Measurements from ENCODE around the gene LASP1NB.
A peak's percentile ranks its signal among the peaks of the same experiment; 100 is the strongest.

LASP1NB gene

DNA sequence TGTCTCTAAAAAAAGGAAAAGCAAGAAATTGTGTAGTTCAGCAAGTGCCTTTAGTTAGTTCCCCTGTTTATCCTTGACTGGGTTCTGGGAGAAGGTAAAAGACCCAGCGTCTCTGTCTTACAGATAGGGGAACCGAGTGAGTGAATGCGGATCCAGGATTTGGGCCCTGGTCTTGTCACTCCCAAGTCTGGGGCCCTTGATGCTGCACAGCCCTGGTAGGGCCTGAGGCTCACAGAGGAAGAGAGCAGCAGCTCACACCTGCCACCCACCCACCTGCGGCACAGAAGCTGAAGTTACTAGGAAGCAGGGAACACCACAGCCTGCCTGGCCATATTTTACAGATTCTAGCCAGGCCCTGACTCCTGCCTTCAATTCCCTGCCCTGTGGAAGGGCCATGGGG is 33.3 kb upstream of the LASP1NB start:
- DNase-seq (ENCODE audit: low spot score in 2 of 2) (no peak), ATAC-seq (peak; percentile 36)
- peaks cover 77% of the 10 kb centered on the region for H3K4me1 Mint-ChIP-seq
- H3K4me3 Mint-ChIP-seq, result peak overlapping the region; percentile 40
- H3K27ac Mint-ChIP-seq, result peak overlapping the region; percentile 87
- H3K9me3 Mint-ChIP-seq, result no peaks in the 10 kb centered on the region
- H3K36me3 Mint-ChIP-seq, result peaks cover 97% of the 10 kb centered on the region

DNA sequence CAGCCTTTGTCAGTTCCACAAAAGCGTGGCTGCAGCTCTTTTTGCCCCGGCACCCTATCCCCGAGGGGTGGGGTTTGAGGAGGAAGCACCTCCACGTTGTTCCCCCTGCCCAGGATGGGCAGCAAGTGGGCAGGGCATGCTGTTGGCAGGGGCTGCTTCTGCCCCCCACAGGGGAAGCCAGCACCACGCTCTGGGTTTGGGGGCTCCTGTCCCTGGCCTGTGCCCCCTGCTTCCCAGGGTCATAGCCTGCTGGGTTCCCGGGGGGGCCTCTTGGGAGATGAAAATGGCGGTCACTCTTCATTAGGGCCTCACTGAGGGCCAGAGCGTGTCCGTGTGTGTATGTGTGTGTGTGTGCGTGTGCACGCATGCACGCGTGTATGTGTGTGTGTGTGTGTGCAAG is 32.8 kb upstream of the LASP1NB start:
- ATAC-seq, result no peak
- DNase-seq (ENCODE audit: low spot score in 2 of 2), result no peak
- Mint-ChIP-seq H3K9me3 (no peaks in the 10 kb centered on the region), H3K4me3 (peak overlapping the region; percentile 40), H3K27ac (peak overlapping the region; percentile 87), H3K4me1 (peaks cover 77% of the 10 kb centered on the region), H3K36me3 (peaks cover 97% of the 10 kb centered on the region)

DNA sequence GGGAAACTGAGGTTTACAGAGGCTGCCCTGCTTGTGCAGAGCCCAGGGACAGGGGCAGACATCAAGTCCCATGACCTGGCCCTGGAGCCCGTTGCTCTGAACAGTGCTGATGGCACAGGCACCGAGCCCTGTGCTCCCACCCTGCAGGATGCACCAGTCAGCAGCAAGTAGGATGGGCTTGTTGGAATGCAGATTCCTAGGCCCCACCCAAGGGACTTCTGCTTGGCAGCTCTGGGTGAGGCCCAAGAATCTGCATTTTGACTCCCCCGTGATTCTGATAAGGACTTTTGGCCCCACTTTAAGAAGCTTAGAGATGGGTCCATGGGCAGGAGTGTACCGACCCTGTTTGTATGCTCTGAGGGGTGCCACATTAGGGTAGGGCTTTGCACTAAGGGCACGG is 32.3 kb upstream of the LASP1NB start:
- H3K27ac Mint-ChIP-seq, result no peak overlapping the region
- H3K9me3 Mint-ChIP-seq, result no peaks in the 10 kb centered on the region
- ATAC-seq (peak; percentile 23), DNase-seq (ENCODE audit: low spot score in 2 of 2) (no peak)
- peaks cover 81% of the 10 kb centered on the region for H3K4me1 Mint-ChIP-seq
- H3K36me3 Mint-ChIP-seq, result peaks cover 97% of the 10 kb centered on the region
- peak overlapping the region; percentile 40 for H3K4me3 Mint-ChIP-seq

DNA sequence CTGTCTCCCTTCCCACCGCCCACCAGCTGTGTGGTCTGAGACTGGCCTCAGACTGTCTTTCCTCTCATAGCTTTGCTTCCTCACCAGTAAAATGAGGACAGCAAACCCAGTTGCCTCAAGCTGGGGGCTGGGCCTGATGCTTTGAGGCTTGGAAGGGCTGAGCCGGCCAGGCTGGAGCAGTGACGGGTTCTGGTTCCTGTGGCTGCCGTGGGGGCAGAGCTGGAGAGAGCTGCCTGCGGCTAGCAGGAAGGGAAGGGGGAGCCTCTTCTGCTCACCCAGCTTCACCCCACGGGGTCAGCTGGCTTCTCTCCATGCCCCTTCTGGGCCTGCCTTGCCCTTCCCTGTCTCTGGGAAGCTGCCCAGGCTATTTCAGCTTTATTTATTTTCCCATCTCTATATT is 31.8 kb upstream of the LASP1NB start:
- peak; percentile 32 to 77 for DNase-seq (ENCODE audit: low spot score in 2 of 2)
- peak; percentile 81 for ATAC-seq
- Mint-ChIP-seq H3K4me3 (peak overlapping the region; percentile 40), H3K4me1 (peaks cover 81% of the 10 kb centered on the region), H3K36me3 (peaks cover 97% of the 10 kb centered on the region), H3K9me3 (no peaks in the 10 kb centered on the region), H3K27ac (peak overlapping the region; percentile 90)

DNA sequence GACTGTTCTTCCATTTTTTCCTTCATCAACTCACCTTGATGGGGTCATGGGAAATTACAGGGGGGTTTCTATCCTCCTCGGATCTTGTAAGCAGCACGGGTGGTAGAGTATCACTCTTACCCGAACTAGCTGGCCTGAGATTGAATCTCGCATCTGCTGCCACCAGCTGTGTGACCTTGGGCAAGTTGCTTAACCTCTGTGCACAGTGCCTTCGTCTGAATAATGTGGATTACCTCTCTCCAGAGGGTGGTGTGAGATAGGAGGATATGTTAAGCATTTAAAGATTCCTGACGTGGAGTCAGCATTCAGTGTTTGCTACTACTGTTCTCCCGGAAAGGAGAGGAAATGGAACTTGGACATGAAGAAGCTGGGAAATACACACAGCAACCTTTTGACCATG is 31.1 kb upstream of the LASP1NB start:
- ATAC-seq (no peak), DNase-seq (ENCODE audit: low spot score in 2 of 2) (no peak)
- Mint-ChIP-seq H3K9me3 (no peaks in the 10 kb centered on the region), H3K36me3 (peaks cover 97% of the 10 kb centered on the region), H3K27ac (peak overlapping the region; percentile 90), H3K4me1 (peaks cover 81% of the 10 kb centered on the region), H3K4me3 (peak overlapping the region; percentile 40)

DNA sequence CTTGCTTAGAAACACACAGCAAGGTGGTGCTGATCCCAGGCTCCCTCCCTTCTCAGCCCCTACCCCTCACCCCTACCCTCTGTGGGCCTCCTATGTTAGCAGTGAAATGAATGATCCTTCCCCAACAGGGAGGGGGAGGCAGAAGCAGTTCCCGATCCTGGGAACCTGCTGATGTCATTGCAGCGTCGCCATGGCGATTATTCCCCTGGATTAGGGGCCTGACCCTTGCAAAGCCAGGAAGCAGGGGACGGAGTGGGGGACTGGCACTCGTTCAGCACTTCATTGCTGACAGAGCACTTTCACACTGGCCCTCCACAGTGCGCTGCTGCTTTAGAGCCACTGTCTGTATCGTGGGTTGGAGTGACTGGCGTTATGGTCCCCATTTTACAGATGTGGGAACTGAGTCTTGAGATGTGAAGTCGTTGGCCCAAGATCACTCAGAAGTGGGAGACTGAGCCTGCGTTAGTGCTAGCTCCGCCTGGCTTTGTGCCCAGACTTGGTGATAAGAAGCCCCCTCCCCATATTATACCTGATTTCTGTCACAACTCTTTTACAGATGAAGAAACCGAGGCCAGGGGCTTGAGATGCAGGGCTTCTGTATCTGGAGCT is 29.0 kb upstream of the LASP1NB start:
- H3K36me3 Mint-ChIP-seq, result peaks cover 95% of the 10 kb centered on the region

DNA sequence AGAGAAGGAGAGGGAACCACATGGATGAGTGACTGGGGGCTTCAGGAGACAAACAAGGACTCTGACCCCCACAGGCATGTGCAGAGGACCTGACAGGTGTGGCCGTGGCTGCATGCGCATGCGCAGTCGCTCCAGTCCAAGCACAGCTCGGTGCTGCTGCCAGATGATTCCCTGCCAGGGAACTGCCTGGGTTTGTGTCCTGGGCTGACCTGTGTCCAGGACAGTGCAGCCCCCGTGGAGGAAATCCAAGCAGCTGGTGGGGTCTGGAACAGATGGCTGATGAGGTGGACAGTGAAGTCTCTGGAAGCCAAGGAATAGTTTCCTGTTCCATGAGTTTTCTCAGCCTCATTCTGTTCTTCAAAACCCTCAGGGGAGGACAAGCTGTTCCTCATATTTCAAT is 28.2 kb upstream of the LASP1NB start:
- Mint-ChIP-seq H3K27ac (peak overlapping the region; percentile 97), H3K9me3 (no peaks in the 10 kb centered on the region), H3K4me1 (peaks cover 69% of the 10 kb centered on the region), H3K4me3 (peak overlapping the region; percentile 77), H3K36me3 (peaks cover 95% of the 10 kb centered on the region)
- ATAC-seq, result no peak
- DNase-seq (ENCODE audit: low spot score in 2 of 2), result no peak

More for the DNA sequence above, 29.0 kb upstream of the LASP1NB start:
- H3K9me3 Mint-ChIP-seq, result no peaks in the 10 kb centered on the region
- DNase-seq (ENCODE audit: low spot score in 2 of 2) (no peak), ATAC-seq (no peak)
- peak overlapping the region; percentile 97 for H3K27ac Mint-ChIP-seq
- no peak overlapping the region for H3K4me3 Mint-ChIP-seq
- H3K4me1 Mint-ChIP-seq, result peaks cover 77% of the 10 kb centered on the region

DNA sequence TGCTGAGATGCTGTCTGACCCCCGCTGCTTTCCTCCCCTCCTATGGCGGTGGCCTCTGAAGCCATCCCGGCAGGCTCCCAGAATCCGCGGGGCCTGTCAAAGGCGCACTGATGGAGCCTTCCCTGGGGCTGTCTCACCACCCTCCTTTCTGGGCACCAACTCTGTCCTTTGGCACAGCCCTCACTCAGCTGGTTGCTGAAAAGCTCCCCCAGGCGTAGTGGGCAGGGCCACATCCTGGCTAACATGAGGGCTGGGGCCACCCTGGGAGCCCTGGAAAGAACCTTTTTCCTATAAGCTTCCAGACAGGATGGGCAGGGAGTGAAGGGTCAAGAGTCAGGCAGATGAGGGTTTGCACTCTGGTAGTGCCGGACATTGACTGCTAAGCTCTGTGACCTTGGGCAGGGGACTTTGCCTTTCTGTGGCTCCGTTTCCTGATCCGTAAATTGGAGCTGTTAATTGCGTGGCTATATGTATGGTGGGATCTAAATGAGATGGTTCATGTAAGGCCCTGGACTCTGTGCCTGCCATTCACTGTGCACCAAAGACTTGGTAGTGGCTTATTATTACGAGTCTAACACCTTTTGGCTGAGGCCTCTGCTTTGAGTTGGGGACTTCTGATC is 27.6 kb upstream of the LASP1NB start:
- Mint-ChIP-seq H3K4me1 (peaks cover 64% of the 10 kb centered on the region), H3K27ac (peak overlapping the region; percentile 97), H3K36me3 (peaks cover 95% of the 10 kb centered on the region), H3K4me3 (peak overlapping the region; percentile 77), H3K9me3 (no peaks in the 10 kb centered on the region)
- DNase-seq (ENCODE audit: low spot score in 2 of 2) (no peak), ATAC-seq (no peak)

DNA sequence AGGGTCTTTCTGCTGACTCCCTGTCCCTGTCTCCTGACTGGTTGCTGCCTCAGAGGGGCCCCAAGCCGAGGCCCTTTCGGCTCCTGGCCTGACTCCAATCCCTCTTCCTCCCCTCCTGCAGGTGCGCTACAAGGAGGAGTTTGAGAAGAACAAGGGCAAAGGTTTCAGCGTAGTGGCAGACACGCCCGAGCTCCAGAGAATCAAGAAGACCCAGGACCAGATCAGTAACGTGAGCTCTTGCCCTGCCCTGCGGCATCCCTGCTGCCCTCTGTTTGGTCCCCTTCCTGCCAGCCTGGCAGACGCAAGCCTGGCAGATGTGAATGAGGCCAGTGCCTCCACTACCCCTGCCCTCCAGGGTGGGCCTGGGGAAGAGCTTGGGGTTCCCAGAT is 27.1 kb upstream of the LASP1NB start:
- H3K27ac Mint-ChIP-seq, result peak overlapping the region; percentile 97
- H3K4me1 Mint-ChIP-seq, result peaks cover 64% of the 10 kb centered on the region
- peak overlapping the region; percentile 77 for H3K4me3 Mint-ChIP-seq
- H3K36me3 Mint-ChIP-seq, result peaks cover 95% of the 10 kb centered on the region
- H3K9me3 Mint-ChIP-seq, result no peaks in the 10 kb centered on the region
- ATAC-seq, result peak; percentile 43
- DNase-seq (ENCODE audit: low spot score in 2 of 2), result peak; percentile 25 to 69

DNA sequence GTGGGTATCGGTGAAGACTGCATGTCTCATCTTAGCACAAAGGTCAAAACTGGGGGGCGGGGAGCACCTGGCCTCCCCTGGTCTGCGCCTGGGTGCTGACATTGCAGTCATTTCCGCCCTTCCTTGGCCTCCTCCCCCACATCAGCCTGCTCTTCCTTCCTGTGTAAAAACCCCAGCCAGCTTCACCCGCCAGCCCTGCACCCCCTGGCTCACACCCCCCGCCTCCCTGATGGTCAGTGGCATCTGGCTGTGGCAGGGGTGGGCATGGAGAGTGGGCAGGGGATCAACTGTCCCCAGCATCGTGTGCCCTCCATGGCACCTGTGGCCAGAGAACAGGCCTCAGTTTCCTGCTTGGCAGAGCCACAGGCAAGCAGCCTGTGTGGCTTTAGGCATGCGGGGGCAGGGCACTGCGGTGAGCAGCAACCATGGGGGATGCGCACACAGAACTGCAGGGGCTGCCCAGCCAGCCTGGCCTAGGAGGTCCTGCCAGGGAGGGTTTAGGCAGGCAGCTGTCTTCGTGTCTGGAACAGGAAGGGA is 26.5 kb upstream of the LASP1NB start:
- peak overlapping the region; percentile 77 for H3K4me3 Mint-ChIP-seq
- H3K9me3 Mint-ChIP-seq, result no peaks in the 10 kb centered on the region
- DNase-seq (ENCODE audit: low spot score in 2 of 2) (peak; percentile 64 to 92), ATAC-seq (peak; percentile 92)
- peaks cover 63% of the 10 kb centered on the region for H3K4me1 Mint-ChIP-seq
- peaks cover 95% of the 10 kb centered on the region for H3K36me3 Mint-ChIP-seq
- peak overlapping the region; percentile 97 for H3K27ac Mint-ChIP-seq

DNA sequence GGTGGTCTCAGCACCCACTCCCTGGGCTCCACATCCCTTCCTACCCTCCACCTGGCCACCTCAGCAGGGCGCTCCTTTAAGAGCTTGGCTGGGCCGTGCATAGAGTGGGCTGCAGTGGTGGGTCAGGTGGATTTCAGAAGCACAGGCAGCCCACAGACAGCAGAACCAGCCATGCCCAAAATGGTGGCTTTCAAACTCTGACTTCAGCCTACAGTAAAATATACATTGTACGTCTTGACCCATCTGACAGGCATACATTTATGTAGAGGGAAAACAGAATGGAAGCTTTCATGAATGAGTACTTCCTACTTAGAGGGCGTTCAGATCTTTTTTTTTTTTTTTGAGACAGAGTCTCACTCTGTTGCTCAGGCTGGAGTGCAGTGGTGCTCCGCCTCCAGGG is 26.0 kb upstream of the LASP1NB start:
- H3K27ac Mint-ChIP-seq, result peak overlapping the region; percentile 97
- no peaks in the 10 kb centered on the region for H3K9me3 Mint-ChIP-seq
- peaks cover 95% of the 10 kb centered on the region for H3K36me3 Mint-ChIP-seq
- peak overlapping the region; percentile 77 for H3K4me3 Mint-ChIP-seq
- DNase-seq (ENCODE audit: low spot score in 2 of 2) (no peak), ATAC-seq (no peak)
- peaks cover 58% of the 10 kb centered on the region for H3K4me1 Mint-ChIP-seq

DNA sequence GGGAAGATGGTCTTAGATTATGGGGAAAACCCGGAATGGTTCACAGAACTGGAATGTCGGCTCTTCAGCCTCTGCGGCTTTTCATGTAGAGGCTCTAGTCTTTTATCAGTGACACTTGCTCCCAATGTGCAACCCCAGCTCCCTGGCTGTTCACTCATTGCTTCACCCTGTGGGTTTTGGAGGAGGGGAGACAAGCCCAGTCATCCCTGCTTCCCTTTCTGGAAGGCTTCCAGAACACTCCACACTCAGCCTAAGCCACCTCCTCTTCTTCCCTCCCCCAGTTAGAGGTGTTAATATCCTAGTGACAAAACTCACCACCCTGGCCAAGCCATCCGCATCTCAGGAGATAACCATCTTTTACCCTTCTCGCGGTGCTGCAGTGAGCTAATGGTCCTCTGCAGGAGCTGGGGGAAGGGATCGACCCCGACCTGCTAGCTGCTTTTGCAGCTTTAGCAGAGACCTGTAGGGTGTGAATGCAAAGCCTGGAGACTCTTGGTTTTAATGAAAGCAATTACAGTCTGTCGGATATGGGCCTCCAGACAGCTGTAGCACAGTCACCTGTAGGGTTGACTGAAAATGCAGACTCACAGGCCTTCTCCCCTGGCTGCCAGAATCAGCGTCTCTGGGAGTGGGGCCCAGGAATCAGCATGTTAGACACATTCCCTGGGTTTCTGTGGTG is 24.3 kb upstream of the LASP1NB start:
- peak; percentile 50 for ATAC-seq
- Mint-ChIP-seq H3K9me3 (no peaks in the 10 kb centered on the region), H3K27ac (peak overlapping the region; percentile 88), H3K4me1 (peaks cover 64% of the 10 kb centered on the region), H3K4me3 (peak overlapping the region; percentile 52), H3K36me3 (peaks cover 95% of the 10 kb centered on the region)
- no peak for DNase-seq (ENCODE audit: low spot score in 2 of 2)

DNA sequence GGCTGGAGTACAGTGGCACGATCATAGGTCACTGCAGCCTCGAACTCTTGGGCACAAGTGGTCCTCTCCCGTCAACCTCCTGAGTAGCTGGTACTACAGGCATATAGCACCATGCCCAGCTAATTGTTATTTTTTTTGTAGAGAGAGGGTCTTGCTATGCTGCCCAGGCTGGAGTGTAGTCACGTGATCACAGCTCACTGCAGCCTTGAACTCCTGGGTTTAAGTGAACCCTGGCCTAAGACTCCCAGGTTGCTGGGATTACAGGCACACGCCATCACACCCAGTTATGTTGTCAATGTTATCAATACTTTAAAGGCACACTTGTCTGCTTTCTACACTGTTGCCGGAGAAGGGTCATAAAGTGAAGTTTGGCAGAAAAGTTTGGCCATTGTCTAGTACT is 22.0 kb upstream of the LASP1NB start:
- no peaks in the 10 kb centered on the region for H3K9me3 Mint-ChIP-seq
- H3K36me3 Mint-ChIP-seq, result peaks cover 86% of the 10 kb centered on the region
- DNase-seq (ENCODE audit: low spot score in 2 of 2), result no peak
- peak overlapping the region; percentile 50 for H3K27ac Mint-ChIP-seq
- H3K4me1 Mint-ChIP-seq, result peaks cover 58% of the 10 kb centered on the region
- ATAC-seq, result no peak
- no peak overlapping the region for H3K4me3 Mint-ChIP-seq

DNA sequence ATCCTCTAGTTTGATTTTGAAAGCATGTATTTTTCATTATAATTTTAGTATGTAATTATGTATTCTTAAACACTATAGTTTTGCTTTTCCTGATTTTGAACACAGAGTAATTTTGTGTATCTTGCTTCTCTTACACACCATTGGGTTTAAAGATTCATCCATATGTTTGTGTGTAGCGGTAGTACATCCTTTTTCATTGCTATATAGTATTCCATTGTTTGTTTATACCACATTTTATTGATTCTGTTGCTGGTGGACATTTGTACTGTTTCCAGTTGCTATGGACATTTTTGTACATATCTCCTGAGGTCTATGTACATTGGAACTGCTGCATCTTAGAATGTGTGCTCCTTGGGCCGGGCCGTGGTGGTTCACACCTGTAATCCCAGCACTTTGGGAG is 20.5 kb upstream of the LASP1NB start:
- no peaks in the 10 kb centered on the region for H3K9me3 Mint-ChIP-seq
- no peak for DNase-seq (ENCODE audit: low spot score in 2 of 2)
- H3K27ac Mint-ChIP-seq, result no peak overlapping the region
- H3K4me1 Mint-ChIP-seq, result peaks cover 52% of the 10 kb centered on the region
- no peak for ATAC-seq
- no peak overlapping the region for H3K4me3 Mint-ChIP-seq
- H3K36me3 Mint-ChIP-seq, result peaks cover 86% of the 10 kb centered on the region

DNA sequence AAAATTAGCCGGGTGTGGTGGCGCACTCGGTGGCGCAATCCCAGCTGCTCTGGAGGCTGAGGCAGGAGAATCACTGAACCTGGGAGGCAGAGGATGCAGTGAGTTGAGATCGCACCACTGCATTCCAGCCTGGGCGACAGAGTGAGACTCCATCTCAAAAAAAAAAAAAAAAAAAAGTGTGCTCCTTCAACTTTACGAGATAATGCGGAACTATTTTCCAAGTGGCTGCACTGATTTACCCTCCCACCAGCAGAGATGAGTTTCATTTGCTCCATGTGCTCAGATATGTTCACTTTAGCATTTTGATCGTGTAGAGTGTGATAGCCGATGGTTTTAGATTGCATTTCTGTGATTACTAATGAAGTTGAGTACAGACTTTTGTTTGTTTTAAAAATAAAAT is 20.0 kb upstream of the LASP1NB start:
- DNase-seq (ENCODE audit: low spot score in 2 of 2) (no peak), ATAC-seq (no peak)
- no peak overlapping the region for H3K4me3 Mint-ChIP-seq
- H3K27ac Mint-ChIP-seq, result no peak overlapping the region
- peaks cover 88% of the 10 kb centered on the region for H3K36me3 Mint-ChIP-seq
- H3K4me1 Mint-ChIP-seq, result peaks cover 50% of the 10 kb centered on the region
- H3K9me3 Mint-ChIP-seq, result no peaks in the 10 kb centered on the region
